ENCODE measurements around the gene GOSR1.
A peak's percentile ranks its signal among the peaks of the same experiment; 100 is the strongest.
"Not testable (repeated sequence)": the region's sequence is repeated elsewhere in the genome, so short reads cannot be mapped to it uniquely, and the experiment has no call there.

GOSR1 gene

DNA sequence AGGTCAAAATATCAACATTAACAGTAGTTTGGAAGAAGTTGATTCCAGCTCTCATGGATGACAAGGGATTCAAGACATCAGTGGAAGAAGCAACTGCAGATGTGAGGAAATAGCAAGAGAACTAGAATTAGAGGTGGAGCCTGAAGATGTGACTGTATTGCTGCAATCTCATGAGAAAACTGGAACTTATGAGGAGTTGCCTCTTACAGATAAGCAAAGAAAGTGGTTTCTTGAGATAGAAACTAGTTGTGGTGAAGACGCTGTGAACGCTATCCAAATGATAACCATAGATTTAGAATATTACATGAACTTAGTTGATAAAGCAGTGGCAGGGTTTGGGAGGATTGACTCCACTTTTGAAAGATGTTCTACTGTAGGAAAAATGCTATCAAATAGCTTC is 67.8 kb downstream of the GOSR1 start:
- peak; percentile 80 for DNase-seq (ENCODE audit: low read depth)

DNA sequence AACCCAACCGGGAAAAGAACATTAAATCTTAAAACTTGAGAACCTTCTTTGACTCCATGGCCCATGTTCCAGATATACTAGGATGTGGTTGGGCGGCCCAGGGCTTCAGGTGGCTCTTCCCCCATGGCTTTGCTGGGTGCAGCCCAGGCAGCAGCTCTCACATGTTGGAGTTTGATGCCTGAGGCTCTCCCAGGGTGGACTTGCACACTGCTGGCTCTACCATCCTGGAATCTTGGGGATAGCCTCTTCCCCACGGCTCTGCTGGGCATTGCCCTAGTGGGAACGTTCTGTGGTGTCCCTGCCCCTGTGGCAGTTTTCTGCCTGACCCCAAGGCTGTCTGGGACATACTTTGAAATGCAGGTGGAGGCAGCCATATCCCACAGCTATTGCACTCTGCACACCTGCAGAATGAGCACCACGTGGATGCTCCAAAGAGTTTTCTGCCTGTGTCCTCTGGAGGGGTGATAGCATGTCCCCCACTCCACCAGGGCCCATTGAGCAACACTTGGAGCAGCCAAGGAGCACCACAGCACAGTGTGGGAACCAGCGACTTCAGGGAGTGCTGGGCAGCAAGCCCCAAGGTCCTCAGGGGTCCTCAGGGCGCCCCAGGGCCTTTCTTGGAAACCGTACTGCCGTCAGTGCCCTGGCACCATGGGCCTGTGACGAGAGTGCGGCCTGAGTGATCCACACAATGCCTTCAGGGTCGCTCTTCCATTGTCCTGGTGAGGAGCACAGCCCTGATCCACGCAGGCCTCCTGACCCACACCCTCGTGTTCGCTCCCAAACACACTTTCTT is 70.8 kb downstream of the GOSR1 start:
- no peak for DNase-seq (ENCODE audit: low read depth)

DNA sequence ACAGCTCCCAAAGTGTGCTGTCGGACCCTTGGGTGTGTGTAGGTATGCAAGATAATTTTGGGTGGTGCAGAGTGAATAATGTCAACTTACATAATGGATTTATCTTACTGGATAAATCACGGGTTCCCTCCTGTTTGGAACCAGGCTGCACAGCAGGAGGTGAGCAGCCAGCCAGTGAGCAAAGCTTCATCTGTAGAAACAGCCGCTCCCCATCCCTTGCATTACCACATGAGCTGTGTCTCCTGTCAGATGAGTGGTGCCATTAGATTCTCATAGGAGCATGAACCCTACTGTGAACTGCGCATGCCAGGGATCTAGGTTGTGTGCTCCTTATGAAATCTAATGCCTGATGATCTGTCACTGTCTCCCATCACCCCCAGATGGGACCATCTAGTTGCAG is 72.0 kb downstream of the GOSR1 start:
- DNase-seq (ENCODE audit: low read depth): not testable (repeated sequence)

DNA sequence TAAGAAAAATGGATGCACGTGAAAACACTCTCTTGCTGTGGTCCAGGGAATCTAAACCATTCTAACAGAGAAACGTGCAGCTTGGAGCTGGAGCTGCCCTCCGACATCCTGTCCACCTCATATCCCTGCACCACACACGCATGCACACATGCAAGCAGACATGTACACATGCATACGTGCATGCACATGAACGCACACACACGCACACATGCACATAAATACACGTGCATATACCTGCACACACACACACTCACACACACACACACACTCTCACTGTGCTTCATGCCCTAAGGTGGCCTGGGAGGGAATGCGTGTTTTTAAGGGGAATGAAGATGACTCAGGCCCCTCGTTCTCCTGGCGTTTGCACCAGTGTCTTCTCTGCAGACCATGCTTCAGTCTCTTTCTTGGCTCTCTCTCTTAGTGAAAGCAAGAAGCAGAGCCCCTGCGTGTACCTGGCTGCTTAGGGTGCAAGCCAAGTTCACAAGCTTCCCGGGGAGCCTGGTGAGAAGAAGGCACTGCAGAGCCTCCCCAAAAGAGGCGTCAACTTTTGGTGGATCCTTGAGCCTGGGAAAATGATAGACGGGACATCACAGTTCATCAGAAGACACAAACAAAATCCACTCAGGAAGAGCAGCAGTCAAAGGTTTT is 72.8 kb downstream of the GOSR1 start:
- no peak for DNase-seq (ENCODE audit: low read depth)

DNA sequence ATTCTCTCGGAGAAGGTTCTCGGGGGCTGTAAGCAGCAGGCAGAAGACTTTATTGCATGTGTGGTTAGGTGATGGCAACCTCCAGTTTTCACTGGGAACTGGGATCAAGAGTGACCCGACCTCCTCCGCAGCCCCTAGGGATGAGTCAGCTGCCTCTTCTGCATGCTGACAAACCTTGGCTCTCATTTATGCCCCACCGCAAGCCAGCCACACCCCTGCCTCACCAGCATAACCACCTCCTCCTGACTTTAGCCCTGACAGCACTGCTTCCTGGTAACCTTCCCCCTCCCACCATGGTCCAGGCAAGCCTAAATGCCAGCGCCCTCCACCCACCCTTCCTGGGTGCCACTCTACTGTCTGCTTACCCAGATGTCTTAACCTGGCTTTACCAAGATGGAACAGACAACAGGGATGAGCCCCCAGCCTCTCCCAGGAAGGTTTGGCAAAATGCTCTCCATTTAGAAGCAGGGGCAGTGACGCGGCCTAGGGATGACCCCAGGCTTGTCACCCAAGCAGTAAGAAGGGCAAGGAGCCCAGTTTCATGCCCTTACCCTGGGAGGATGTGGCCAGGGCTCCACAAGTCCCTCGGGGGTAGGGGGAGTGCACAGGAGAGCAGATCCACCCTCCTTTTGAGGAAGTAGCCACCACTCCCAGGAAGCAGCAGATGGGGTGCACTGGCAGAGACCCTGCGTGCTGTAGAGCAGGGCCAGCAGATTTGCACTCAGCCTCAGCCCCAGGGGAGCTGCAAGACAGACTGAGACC is 73.5 kb downstream of the GOSR1 start:
- peak; percentile 72 for DNase-seq (ENCODE audit: low read depth)

DNA sequence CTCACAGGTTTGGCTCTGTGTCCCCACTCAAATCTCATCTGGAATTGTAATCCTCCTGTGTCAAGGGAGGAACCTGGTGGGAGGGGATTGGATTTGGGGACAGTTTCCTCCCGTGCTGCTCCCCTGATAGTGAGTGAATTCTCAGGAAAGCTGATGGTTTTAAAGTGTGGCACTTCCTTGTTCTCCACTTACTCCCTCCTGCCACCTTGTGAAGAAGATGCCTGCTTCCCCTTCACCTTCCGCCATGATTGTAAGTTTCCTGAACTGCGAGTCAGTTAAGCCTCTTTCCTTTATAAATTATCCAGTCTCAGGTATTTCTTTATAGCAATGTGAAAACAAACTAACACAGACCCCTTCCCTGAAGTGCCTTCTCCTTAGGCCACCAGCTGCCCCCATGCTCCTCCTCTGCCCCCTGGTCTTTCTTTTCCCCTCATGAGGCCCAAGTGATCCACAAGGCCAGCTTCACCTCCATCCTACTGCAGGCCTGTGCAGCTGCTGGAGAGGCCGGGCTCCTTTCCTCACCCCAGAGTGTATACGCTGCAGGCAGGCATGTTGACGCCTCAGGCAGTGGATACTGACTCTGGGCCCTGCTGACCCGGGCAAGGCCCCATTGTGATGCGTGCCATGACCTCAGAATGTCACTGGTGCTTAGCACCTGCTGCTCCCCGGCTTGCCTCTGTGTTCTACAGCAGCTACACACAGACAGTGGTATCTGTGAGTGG is 74.2 kb downstream of the GOSR1 start:
- not testable (repeated sequence) for DNase-seq (ENCODE audit: low read depth)

DNA sequence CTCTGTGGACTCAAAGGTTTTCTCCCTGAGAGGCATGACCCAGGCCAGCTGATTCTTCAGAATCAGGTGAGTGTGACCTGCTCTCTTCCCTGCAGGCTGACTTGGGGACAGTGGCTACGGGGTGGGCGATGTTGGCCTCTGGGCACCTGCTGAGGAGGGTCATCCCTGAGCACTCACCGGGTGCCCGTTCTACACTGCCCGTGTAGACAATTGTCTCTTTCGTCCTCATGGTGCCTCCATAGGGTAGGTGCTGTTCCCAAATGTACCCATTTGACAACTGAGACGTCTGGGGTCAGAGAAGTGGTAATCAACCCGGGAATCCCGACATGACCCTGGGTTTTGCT is 74.8 kb downstream of the GOSR1 start:
- no peak for DNase-seq (ENCODE audit: low read depth)

DNA sequence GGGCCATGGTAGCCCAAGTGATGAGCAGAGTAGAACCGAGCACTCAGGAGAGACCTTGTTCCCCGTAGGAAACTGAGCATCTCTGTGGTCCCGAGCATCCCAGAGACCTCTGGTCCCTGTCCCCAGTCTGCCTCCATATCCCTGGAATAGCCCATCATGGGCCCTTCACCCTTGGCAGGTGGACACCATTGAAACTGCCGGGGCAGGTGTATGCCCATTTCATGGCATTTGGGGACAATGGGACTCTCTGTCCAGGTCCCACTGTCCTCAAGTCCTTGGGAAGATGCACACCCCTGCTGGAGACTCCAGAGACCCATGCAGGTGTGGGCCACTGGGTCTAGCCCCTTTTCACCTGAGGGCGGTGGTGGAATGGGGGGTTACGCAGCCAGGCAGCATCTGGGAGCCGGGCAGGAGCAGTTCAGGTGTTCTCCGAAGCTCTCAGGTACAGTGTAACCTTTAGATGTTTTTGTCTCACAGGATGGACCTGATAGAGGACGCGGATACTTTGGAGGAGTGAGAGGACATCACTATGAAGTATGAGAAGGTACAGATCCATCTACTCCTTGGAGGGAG is 75.9 kb downstream of the GOSR1 start:
- DNase-seq (ENCODE audit: low read depth): no peak

DNA sequence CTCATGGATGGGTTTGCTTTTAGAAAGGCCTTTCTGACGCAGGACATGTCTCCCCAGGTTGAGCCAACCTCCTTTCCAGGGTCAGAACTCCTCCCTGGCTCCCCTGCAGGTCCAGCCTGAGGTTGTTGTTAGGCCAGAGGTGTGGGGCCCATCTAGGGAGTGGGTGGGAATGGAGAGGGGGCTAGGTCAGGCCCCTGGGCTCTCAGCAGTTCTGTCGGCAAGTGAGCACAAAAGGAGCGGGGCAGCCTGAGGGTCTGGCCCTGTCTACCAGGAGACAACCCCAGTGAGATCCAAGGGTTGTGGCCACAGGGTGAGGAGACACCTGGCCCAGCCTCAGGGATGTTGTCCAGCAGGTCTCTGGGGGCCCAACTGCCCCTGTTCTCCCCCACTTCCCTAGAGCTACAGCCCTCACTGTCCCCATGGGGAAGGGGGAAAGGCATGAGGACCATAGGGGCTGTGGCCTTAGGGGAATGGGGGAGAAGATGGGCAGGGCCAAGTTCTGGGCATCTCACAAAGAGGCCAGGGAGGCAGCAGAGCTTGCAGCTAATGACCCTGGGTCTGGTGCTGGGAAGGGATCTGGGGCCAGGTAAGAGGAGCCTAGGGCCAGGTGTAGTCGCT is 76.7 kb downstream of the GOSR1 start:
- DNase-seq (ENCODE audit: low read depth): not testable (repeated sequence)

DNA sequence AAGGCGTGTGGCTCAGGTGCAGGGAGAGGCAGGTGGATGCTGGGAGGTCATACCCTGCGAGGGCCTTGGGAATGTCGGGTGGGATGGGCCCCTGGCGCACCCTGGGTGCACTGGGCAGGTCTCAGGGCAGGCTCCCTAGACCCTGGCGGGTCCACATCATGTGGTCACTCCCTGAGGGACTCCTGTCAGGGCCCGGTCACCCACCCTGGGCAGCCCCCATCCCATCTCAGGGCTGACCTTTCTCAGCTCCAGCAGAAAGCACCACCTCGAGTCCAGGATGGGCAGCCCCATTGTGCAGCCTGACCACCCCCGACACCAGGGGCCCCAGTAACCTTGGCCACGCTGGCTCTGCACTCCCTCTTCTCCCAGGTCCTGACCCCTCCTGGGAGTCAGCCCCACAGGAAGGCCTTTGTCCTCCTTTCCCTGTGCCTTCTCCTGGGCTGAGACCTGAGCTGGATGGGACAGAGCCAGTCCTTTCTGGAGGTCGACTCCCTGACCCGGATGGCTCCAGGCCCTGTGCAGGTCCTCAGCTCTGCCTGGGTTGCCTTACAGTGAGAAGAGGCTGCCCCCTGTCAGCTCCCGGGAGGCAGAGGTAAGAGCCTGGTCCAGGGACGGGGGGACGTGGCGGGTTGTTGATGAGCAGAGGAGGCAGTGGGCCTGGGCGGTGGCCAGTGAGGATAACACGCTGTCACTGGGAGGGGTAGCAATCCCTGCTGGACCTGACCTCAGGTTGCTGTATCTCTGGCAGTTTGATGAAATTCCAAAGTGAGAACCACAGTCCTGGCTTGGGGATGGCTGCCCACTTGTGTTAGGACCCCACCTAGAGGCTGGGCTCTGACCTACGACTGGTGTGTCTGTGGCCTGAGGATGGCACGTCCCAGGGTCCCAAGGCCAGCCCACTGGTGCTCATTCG is 77.9 kb downstream of the GOSR1 start:
- DNase-seq (ENCODE audit: low read depth): peak; percentile 20

DNA sequence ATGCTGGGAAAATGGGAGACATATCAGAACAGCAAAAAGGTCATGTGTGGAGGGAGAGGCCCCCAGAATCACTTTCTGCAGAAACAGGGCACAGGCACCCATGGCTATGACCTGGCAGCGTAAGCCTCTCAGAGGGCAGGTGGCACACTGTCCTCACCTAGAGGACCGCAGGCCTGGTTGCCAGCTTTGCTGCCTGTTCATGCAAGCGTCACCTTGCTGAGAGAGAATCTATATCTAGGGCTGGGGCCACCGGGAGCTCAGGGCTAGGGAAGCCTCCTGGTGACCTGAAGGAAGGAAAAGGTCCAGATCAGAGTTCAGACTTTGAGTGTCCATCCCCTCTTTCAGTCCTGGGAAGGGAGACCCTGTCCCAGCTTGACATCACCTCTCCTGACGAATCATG is 78.7 kb downstream of the GOSR1 start:
- no peak for DNase-seq (ENCODE audit: low read depth)

DNA sequence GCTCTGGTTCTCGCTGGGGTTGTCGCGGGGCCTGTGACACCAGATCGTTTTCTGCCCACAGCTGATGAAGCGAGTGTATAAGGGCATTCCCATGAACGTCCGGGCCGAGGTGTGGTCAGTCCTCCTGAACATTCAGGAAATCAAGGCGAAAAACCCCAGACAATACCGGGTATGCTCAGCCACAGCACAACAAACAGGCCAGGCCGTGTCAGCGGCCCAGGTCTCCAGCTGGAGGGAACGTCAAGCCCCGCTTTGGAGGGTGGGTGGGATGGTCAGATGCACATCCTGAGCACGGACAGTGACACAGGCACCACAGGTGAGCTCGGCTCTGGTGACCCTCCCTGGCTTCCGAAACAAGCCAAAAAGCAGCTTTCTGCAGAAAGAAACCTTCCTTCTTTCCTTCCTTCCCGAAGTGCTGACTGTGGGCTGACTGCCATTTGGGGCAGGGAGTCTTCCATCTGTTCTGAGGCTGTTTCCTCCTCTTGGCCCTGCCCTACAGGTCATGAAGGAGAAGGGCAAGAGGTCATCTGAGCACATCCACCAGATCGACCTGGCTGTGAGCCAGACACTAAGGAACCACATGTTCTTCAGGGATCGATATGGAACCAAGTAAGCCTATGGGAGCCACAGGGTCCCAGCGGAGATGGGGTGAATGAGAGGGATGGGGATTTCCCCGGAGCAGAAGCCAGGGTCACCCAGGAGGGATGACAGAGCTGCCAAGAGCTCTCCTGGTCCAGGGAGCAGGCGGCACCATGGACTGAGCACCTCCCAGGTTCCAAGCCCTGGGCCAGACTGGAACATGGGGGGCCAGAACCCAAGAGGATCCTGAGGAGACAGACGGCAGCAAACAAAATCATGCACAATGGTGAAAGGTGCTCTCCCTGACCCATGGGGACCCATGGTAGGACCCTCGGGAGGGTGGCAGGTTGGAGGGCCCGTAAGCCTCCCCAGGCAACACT is 79.4 kb downstream of the GOSR1 start:
- no peak for DNase-seq (ENCODE audit: low read depth)

DNA sequence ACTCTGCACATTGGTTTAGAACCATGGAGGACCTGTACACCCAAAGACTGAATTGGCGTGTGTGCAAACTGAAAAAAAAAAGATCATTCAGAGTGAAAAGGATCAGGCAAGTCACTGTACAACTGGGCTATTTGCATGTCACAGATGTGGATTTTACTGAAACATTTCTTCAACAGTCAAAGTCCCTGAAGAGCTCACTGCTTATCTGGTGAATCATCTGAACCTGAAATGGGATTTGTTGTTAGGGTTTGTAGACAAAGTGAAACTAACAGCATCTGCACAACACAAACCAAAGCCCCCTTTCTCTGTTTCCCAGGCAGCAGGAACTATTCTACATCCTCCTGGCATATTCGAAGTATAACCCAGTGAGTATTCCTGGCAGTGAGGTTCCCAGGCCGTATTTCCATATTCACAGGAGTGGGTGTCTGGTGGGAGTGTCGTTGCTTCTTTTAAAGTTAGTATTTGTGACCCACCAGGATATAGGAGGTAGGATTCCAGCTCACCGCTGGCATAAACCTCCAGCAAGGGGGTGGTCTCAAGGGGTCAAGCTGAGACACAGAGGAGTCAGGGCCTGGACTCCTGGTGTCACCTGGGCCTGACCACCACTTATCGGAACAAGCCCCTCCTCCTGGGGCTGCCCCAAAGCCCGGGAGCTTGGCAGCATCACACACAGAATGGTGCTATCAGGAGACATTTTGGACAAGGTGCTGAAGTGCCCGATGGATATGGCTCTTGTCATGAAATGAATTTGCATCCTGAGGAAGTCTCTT is 80.9 kb downstream of the GOSR1 start:
- peak; percentile 17 for DNase-seq (ENCODE audit: low read depth)

DNA sequence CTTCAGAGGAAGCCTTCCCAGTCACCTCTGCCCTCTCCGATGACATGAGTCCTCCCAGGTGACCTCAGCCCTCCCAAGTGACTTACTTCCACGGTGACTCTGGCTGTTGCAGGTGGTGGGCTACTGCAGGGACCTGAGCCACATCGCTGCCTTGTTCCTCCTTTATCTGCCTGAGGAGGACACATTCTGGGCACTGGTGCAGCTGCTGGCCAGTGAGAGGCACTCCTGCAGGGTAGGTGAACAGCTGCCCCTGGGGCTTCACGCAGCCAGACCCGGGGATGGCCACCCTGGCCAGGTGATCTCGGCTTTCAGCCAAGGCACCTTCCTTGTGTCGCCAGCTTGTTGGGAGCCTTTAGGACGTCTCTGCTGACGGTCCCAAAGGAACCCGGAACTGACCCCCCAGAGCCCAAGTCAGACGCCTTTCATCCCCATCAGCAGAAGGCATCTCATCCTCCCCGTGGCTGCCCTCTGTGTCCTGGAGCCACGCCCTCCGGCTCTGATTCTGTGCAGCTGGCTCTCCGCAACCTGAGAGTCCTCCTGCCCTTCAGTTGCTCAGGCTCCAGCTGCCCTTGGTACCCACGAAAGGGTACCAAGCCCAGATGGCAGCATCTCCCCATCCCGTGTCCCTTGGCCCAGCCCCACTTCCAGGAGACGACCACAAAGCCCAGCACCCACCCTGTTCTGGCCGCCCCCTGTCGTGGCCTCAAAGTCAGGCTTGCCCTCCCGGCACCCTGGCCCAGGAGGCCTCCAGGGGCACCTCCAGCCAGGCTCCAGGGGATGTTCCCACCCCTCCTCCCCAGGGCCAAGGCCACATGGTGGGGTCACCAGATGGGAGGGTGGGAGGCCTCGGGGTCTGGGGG is 81.7 kb downstream of the GOSR1 start:
- no peak for DNase-seq (ENCODE audit: low read depth)

DNA sequence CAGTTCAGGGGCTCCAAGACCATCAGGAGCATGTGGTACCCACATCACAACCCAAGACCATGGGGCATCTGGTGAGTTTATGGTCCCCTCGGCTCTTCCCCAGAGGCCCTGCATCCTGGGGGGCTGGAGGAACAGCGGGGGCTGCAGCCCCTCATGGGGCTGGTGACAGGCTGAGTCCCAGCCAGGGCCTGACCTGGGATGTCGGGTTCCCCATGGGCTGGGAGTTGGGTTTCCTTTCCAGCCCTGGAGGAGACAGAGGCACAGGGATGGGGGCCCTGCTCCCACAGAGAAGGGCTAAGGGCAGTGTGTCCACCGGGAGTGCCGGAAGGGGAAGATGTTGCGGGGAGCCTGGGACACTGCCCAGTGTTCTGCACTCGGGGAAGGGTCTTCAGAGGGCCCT is 82.4 kb downstream of the GOSR1 start:
- DNase-seq (ENCODE audit: low read depth): no peak

DNA sequence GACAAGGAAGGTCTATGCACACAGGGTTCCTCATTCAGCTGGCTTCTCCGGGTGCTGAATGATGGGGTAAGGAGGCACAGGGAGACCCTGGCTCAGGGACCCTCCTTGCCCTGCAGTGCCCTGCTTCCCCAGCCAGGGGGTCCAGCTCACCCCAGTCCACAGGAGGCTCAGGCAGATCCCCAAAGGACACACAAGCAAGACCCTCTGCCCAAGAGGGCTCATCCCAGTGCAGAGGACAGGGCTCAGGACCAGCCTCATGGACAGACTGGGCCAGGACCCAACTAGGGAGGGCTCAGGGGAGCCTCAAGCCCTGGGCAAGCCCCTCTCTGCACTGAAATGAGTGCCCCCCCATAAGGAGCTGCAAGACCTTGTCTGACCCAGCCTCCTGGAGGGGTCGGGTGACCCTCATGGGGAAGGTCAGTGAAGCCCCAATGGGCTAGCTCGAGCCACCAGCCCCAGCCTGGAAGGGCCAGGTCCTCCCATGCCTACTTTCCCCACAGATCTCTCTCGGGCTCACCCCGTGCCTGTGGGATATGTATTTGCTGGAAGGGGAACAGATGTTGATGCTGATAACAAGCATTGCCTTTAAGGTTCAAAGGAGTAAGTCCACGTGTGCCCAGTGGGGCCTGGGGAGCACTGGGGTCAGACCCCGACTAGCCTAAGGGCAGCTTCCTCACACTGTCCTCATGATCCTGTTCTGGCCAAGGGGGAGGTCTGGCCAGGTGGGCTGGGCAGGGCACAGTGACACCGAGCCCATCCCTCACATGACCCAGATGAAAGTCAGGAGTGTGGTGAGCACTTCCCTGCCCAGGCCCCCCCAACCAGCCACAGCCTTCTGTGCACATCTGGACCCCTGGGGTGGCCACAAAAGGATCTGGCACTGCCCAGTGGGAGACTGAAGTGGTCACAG is 83.2 kb downstream of the GOSR1 start:
- DNase-seq (ENCODE audit: low read depth): not testable (repeated sequence)
